Forelimb muscle (tissue), 1 donor: ENCODE results near the gene TMEM101. TPM values are rescaled to one million over a fixed set of nuclear protein-coding genes. Genes with fewer than 3 reads are reported as not detected.
"Not testable (repeated sequence)": the region's sequence is repeated elsewhere in the genome, so short reads cannot be mapped to it uniquely, and the experiment has no call there.

ENCODE experiments used
- DNase-seq: peaks from one replicate; pipeline ENCODE4 v3.0.0-alpha.2; 2013; ENCODE audit warnings: low read depth
- polyA plus RNA-seq: library from polyadenylated mRNA; unstranded; fragments of 120-200 nt; gene quantifications from one replicate; pipeline ENCODE4 v1.2.1, GENCODE V29; 2013; ENCODE audit not compliant: insufficient read length

Gene TMEM101
- polyA plus RNA-seq, 1 donor = 32.6 TPM

DNA sequence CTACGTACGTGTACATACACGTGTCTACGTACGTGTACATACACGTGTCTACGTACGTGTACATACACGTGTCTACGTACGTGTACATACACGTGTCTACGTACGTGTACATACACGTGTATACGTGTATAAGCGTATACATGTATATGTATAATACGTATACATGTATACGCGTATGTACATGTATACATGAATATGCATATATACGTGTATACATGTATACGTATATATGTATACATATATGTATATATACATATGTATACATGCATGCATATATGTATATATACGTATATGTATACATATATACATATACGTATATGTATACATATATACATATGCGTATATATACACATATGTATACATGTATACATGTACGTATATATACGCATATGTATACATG is 38.9 kb downstream of the TMEM101 start:
- DNase-seq = no peak

DNA sequence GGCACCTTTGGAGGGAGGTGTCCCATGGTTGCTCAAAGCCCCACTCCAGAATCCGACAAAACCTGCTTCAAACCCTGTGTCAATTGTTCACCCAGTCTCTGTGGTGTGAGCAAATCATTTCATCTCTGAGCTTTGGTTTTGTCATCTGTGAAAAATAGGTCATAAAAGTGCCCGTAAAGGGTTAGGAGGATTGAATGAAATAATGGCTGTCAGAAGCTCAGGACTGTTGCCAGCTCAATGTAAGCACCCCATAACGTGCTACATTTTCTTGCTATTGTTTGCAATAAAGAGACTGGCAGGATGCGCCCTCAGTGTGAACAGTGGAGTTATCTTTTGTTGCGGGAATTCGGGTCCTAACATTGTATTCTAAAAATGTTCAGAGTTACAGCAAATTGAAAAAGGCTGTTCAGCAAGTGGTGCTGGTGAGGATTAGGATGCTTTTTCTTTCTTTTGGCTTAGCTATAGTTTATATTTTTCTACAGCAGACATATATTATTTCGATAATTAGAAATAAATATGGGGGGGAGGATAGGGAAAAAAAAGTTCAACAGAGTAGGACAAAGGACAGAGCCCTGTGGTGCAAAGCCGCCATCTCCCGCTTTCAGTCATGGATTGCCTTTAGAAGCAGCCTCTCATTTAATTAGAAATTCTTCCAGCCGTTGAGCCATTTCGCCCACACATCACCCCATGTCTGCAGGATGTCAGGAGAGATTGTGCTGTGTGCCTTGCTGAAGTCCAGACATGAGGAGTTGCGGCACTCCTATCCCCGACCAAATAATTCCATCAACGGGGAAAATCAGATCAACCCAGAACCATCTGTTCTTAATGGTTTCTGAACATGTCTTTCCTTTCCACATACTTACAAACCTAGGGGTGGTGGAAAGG is 40.1 kb downstream of the TMEM101 start:
- no peak for DNase-seq

DNA sequence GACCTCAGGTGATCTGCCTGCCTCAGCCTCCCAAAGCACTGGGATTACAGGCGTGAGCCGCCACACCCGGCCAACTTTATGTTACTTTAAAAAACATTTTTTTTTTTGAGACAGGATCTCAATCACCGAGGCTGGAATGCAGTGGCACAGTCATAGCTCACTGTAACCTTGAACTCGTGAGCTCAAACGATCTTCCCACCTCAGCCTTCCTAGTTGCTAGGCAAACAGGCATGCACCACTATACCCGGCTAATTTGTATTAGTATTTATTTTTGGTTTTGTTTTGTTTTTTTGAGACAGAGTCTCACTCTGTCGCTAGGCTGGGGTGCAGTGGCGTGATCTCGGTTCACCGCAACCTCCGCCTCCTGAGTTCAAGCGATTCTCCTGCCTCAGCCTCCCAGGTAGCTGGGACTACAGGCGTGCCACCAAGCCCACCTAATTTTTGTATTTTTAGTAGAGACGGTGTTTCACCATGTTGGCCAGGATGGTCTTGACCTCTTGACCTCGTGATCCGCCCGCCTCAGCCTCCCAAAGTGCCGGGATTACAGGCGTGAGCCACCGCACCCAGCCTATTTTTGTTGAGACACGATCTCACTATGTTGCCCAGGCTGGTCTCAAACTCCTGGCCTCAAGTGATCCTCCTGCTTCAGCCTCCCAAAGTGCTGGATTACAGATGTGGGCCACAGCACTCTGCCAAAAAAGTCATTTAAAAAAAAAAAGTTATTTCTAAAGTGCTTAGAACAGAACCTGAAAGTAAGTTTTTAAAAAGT is 42.1 kb downstream of the TMEM101 start:
- DNase-seq = not testable (repeated sequence)

DNA sequence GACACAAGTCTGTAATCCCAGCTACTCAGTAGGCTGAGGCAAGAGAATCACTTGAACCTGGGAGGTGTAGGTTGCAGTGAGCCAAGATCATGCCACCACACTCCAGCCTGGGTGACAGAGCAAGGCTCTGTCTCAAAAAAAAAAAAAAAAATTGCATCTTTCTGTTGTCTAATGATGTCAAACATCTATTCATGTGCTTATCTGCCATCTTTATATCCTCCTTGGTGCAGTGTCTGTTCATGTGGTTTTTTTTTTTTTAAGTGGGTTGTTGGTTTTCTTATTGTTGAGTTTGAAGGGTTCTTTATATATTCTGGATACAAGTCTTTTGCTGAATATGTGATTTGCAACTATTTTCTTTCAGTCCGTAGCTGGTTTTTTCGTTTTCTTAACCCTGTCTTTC is 43.3 kb downstream of the TMEM101 start:
- not testable (repeated sequence) for DNase-seq

DNA sequence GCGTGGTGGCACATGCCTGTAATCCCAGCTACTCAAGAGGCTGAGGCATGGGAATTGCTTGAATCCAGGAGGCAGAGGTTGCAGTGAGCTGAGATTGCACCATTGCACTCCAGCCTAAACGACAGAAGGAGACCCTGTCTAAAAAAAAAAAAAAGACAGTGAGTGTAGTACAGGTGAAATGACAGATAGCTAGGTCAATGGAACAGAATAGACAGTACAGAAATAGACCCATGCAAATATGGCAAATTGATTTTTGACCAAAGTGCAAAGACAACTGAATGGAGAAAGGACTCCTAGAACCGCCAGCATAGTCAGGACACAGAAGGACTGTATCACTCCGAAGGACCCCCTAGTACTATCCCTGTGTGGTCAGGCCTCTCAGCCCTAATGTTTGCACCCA is 44.4 kb downstream of the TMEM101 start:
- DNase-seq = no peak

DNA sequence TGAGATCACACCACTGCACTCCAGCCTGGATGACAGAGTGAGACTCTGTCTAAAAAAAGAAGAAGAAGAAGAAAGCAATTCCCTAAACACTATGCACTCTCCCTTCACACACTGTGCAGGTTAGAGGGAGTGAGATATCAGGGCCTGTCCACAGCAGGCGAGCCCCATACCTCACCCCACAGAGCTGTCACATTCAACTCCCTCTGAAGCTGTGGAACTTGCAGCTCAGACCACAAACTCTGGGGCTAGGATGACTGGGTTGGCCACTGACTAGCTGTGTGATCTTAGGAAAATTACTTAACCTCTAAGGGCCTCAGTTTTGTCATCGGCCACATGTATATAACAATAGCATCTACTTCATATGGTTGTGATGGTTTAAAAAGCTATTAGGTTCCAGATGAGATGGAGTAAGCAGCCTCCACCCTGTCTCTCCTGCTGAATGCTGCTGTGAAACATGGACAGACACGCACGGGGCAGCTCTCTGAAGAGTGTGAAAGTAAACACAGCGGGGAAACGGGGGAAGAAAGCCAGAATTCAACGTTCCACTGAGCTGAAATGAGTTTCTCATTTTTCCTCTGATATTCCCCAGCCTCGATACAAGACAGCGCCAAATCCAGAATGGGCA is 47.4 kb downstream of the TMEM101 start:
- no peak for DNase-seq

DNA sequence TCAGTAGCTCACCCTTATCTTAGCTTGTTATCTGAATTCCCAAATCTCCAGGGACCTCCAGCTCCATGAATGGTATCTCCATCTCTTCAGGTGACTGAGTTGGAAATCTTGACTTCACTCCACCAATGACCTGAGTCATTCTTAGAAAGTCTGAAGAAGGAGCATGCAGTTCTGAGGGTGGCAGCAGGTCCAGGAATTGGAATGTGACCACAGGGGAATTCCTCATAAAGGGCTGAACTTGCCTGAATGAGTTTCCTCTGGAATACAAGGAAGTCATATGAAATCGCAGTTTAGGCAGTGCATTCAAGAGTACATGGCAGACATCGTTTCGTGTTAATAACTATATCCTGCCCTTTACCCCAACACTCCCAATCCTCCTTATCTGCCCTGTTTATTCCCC is 48.5 kb downstream of the TMEM101 start:
- DNase-seq = no peak

DNA sequence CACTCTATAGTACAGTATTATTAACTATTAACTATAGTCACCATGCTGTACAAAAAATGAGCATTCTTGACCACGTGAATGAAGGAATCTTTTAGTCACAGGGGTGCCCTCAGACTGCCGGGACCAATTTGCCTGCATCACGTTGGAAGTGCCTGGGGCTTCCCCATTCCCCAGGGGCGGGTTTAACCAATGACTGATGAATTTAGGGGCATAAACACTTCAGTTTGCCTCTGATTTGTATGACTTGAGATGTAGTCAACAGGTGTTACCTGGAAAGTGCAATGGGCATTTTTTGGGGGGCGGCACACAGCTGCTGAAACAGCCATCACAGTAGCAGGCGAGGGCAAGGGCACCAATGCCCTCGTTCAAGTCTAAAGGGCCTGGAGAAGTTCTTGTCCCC is 52.3 kb downstream of the TMEM101 start:
- DNase-seq = no peak

DNA sequence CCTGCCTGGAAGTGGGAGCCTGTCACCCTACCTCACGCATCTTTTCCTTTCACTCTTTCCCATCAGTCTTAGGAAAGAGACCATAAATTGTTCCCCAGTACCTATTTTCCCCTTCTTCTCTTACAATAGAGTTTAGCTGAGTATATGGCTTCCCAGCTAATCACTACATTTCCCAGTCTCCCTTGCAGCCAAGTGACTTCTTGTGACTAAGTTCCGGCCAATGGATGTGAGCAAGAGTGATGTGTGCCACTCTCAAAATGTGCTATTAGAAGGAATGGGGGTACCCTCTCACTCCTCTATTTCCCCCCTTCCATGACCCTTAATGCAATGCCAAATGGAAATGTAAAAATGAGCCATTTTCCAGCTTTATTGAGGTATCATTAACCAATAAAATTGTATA is 52.8 kb downstream of the TMEM101 start:
- DNase-seq = no peak

DNA sequence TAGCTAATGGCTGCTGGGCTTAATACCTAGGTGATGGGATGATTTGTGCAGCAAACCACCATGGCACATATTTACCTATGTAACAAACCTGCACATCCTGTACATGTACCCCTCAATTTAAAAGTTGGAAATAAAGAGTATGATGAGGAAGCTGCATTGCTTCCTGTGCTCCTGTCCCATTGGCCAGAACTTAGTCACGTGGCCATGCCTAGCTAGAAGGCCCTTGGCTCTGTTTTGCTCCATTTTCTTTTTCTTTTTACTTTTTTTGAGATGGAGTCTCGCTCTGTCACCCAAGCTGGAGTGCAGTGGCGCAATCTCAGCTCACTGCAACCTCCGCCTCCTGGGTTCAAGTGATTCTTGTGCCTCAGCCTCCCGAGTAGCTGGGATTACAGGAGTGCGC is 53.5 kb downstream of the TMEM101 start:
- not testable (repeated sequence) for DNase-seq

Other genes with a start within 250 kb of the TMEM101 start
- 74.0 TPM for gene DUSP3, start 236.0 kb downstream of the TMEM101 start, polyA plus RNA-seq
- 0.05 TPM for gene CFAP97D1, start 234.5 kb downstream of the TMEM101 start, polyA plus RNA-seq
- 4.4 TPM for gene MPP3, start 181.8 kb downstream of the TMEM101 start, polyA plus RNA-seq
- 2.1 TPM for gene CD300LG, start 167.8 kb downstream of the TMEM101 start, polyA plus RNA-seq
- gene MPP2, start 107.4 kb downstream of the TMEM101 start, polyA plus RNA-seq = 2.6 TPM
- not detected for gene PPY, start 72.5 kb downstream of the TMEM101 start, polyA plus RNA-seq
- not detected for gene PYY, start 61.0 kb downstream of the TMEM101 start, polyA plus RNA-seq
- gene NAGS, start 10.3 kb downstream of the TMEM101 start, polyA plus RNA-seq = 0.48 TPM
- gene LSM12, start 51.7 kb upstream of the TMEM101 start, polyA plus RNA-seq = 26.7 TPM
- 35.0 TPM for gene G6PC3, start 55.8 kb upstream of the TMEM101 start, polyA plus RNA-seq
- gene HDAC5, start 108.7 kb upstream of the TMEM101 start, polyA plus RNA-seq = 60.7 TPM
- 2.4 TPM for gene HROB, start 127.0 kb upstream of the TMEM101 start, polyA plus RNA-seq
- 18.2 TPM for gene ASB16, start 155.7 kb upstream of the TMEM101 start, polyA plus RNA-seq
- 53.3 TPM for gene TMUB2, start 172.0 kb upstream of the TMEM101 start, polyA plus RNA-seq
- gene ATXN7L3, start 184.9 kb upstream of the TMEM101 start, polyA plus RNA-seq = 54.2 TPM
- gene UBTF, start 204.7 kb upstream of the TMEM101 start, polyA plus RNA-seq = 60.6 TPM